HG02852 (cell line): ENCODE data around the gene RPTOR.

Source experiments
- ATAC-seq: cut with Tn5 transposase; IDR thresholded peaks from one replicate; pipeline ENCODE4 v1.9.1; 2021; ENCODE audit warnings: mild to moderate bottlenecking, moderate library complexity; ENCODE audit not compliant: unreplicated experiment

Gene RPTOR

DNA sequence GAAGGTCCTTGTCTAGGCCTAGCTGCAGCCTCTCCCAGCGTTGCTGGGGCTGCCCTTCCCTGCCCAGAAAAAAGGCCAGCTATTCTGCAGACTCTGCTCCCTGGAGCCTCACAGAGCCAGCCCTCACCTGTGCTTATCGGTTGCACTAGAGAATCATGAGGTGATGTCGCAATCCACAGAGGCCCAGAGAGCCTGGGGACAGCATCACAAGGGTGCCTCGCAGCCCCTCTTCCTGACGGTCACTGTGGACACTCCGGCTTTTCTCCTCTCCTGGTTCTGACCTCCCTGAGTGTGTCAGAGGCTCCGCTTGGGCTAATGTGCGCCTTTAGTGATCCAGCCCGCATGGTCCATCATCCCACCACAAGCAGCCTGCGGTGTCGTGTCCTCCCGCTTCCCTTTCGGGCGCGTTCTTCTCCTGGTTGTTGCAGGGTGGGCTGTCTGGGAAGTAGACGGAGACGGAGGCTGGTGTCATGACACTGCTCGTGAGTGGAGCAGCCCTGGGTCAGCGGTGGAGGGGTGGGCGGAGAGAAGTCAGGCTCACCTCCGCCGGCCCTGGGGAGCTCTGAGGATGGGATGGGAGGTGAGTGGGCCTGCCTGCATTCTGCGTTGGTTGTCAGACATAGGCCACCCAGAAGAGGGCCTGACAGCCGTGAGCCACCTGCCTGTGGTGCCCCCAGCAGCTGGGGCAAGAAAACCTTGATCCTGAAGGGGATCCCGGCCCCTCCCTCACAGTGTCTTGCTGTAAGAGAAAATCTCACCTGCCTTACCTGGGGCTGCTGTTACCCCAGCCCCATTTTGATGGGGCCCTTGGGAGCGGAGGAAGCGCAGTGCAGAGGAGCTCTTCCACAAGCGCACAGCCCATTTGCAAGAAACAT, 281.1 kb downstream of the RPTOR start:
- no peak for ATAC-seq

DNA sequence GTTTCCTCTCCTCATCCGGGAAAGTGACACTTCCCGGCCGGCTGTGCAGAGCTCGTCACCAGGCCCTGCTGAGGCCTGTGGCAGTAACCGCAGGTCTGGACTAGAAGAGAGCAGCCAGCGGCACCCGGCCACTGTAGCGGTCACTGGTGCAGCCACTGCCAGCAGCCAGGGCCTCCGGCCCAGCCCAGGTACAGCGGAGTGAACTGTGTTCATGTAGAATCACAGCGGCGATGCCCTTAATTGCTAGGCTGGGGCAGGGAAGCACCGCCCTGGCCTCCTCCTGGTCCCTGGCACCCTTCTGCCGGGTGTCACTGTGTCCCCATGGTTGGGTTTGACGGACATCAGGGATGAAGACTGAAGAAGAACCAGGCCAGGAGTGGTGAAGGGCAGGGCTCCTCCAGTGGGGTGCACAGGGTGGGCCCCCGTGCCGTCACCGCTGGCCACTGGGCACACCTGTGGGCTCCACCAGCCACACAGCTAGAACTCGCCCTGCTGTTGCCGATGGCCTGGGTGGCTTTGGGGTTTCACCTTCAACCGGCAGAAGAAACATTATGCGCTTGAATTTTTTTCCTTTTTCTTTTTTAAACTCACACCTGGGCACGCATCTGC, 281.8 kb downstream of the RPTOR start:
- no peak for ATAC-seq

DNA sequence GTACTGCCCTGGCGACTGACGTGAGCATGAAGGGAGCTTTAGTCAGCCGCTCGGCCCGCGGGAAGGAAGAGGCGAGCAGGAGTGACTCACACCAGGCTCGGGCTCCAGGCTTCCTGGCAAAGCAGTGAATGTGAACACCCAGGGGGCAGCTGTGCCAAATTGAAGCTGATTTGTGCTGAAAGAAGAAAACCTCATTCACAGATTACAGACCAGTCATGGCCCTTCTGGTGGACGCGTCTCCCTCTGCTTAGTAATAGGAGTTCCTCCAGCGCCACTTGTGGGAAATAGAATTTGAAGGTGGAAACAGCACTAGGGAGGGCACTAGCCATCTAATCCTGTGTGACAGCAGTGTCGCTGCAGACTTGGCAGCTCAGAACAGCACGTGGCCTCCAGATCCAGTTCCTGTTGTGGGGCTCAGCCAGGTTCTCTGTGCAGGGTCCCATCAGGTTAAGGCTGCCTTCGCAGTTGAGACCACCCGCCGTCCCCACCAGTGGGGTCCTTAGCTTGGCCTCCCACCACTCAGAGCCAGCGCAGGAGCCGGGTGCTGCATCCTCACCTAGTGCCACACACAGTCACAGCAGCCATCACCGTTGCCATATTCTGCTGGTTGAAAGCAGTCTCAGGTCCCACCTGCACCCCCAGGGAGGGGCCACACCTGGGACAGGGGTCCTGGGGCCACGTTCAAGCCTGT, 282.5 kb downstream of the RPTOR start:
- no peak for ATAC-seq

DNA sequence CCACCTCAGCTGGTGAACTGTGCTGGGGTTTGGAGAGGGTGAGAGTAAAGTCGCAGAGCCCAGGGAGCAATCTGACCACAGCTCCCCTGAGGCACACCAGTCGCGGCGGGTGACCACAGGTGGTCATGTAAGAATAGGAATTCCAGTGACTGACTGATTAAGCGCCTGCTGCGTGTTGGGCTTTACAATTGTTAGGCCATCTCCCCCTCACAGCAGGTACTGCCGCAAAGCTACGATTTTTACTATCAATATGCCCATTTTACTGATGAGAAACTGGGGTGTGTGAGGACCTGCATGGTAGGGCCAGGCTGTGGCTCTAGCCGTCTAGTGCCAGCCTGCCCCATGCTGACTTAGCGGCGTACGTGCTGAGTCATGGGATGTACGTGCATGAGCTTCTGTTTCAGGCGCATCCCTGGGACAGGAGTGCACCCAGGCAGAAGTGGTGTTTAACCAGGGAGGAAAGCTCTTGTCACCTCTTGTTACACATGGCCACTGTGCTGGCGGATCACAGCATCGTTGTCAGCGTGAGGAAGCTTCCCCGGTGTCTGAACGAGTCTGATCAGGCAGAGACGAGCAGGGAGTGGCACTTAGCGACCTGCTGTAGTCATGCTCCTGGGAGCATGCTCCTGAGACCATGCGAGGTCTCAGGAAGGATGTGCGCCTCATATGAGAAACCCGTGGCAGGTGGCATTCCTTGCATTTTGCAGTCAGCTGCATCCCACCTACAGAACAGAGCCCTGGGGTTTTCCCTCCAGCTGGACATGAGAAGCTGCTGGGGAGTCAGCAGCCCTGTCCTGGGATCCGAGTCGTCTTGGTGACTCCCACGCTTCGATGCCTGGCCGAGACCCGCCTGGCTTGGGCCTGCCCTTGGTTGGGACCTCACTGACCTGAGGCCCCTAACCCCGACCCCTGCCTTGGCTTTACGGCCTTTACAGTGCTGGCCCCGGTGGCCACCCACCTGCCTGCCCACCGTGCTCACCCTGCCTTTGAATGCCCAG, 283.3 kb downstream of the RPTOR start:
- ATAC-seq, result no peak

DNA sequence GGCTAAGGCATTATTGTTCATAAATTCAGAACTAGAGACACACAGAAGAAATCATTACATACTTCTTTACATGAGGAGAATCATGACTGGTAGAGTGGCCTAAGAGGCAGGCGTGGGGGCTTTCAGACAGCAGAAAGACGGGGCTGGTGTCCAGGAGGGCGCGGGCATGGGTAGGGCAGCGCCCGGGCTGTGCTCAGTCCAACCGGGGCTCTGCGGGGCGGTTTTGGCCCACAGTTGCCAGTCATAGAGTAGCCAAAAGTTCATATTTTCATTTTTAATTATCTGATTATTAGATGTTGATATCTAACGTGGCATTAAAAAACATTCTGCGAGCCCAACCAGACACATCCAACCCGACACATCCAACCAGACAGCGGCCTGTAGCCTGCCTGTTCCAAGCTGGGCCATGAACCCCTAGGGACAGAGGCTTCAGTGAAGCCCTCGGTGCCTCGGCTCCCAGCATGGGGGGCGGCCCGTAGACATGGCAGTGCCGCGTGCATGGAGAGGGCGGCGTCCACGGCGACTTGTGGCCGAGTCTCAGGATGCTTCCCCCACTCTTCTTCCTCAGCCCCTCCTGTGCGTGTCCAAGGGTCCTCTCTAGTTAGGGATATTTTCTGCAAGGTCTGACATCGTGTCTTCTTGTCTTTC, 284.7 kb downstream of the RPTOR start:
- ATAC-seq, result no peak

DNA sequence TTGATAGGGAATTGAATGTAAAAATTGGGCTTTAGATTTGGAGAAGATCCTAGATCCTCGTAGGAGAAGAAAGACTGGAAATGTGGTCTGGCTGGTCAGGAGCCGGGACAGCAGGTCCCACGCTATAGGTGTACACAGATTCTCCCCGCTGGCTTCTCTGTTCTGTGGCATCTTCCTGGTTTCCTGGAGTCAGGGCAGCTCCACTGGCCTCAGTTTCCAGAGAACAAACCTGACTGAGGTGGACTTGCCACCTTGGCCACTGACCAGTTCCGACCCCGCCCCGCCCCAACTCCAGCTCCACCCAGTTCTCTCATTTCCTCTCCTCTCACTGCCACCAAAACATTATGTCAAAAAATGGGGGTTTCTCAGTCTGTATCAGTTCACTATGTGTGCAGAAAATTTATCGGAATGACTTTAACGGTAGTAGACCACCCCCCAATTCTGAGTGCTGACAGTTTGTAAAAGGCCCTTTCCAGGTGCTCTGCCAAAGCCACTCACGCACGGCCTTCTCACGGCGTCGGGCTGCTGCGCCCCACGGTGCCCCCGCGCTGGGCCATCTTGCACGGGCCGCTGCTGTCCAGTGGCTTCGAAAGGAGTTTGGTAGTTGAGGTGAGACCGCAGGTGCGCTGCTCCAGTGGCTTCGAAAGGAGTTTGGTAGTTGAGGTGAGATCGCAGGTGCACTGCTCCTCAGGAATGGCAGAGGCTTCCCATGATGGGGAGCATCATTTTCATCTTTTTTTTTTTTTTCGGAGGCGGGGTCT, 285.6 kb downstream of the RPTOR start:
- no peak for ATAC-seq

DNA sequence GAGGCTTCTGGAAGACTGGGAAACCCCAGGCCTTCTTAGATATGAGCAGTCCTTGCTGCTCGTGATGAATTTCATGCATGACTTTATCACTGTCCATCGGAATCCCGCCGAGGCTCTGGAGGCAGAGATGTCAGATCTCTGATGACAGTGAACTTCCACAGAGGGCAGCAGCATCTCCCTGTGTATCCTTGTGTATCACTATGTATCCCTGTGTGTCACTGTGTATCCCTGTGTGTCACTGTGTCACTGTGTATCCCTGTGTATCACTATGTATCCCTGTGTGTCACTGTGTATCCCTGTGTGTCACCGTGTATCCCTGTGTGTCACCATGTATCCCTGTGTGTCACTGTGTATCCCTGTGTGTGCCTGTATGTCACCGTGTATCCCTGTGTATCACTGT, 286.9 kb downstream of the RPTOR start:
- ATAC-seq, result no peak

DNA sequence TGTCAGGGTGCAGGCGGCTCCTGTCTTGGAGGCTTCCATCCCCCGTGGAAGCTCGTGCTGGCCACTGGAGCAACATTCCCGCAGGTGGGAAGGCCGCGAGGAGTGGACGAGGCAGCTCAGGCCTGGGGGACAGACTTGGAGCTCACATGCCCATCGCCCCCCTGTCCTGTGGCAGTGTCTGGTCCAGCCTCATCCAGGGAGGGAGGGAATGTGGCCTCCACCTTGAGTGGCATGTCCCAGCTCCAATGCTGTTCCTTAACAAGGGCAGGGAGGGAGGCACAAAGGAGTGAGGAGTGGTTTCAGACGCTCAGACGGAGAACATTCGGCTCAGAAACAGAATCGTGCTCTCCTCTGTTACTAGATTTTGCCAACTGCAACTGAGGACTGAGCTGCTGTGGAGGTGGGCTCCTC, 287.6 kb downstream of the RPTOR start:
- no peak for ATAC-seq

DNA sequence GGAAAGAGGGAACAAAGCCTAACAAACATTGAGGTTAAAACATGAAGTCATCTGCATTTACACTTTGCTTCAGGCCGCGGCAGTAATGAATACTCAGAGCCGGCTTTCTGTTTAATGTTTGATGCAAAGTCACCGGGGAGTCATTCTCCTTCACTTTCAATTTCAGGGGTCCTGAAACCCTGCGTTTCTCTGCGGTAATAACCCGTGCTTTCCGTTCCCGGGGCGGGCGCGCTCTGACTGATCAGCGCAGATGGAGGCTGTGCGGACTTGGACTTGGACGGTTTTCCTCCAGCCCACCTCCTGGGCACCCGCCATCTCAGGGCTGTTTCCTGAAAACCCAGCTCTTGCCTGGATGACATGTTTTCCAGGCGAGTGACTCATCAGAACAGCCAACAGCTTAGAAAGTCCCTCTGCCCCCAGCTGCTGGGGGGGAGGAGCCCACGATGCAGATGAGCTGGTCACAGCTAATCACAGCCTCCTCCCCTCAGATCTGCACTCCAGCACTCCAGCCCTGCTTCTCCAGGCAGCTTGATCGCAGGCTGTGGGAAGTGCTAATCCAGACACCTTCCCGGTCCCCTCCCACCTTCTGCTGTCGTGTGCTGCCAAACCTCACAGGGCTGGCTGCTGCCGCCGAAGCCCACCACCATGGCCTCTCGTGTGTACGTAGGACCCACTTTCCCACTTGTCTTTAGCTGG, 288.4 kb downstream of the RPTOR start:
- ATAC-seq, result peak; percentile 80

DNA sequence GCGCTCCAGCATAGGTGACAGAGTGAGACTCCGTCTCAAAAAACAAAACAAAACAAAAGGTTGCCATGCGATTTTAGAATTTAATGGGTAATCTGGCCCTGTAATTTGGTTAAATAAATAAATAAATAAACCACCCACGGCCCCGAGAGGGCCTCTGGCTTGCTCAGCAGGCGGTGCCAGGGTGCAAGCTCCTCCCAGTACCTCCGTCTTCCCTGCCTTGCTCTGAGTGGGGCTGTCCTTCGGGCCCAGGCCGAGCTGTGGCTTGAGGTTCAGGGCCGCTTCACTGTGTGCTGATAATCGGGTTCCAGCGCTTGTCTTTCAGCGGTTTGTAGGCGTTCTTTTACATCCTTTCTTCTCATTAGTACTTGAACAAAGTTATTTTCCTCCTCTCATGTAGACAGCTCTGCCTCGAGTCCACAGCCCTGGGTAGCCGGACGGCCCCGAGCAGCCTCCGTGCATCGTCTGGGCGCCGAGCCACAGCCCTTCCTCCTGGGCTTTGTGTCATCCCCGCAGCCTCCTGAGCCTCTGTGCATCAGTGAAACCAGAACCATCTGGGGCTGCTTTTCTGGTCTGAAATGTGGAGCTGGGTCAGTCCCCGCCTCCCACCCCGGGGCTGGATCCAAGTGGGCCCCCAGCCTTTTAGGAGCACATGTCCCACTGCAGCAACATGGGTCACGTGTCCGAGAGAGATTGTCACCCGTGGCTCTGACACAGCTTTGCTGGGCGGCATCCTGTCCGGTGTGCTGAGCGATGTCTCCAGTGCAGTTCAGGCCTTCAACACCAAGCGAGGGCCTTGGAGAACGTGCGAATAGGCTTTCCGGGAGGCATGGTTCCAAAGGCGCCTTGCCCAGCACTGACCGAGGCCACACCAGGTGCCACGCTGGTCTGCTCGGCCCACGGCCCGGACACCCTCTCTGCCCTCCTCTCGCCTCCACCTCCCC, 289.6 kb downstream of the RPTOR start:
- no peak for ATAC-seq

DNA sequence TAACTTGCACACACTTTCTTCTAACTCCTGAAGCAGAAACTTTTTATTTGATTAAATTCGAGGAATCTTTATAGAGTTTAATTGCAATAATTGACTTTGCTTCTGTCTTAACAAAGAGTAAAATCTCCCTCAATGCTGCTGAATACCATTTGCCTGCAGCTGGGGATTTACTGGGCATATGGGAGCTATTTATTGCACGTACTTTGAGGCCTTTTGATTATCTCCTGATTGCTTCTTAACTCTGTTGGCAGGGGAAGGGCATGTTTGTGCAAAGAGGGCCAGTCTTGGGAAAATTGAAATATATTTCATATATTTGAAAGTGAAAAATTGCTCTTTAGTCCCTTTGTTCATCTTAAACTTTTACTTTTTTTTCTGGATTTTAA, 290.2 kb downstream of the RPTOR start:
- no peak for ATAC-seq

DNA sequence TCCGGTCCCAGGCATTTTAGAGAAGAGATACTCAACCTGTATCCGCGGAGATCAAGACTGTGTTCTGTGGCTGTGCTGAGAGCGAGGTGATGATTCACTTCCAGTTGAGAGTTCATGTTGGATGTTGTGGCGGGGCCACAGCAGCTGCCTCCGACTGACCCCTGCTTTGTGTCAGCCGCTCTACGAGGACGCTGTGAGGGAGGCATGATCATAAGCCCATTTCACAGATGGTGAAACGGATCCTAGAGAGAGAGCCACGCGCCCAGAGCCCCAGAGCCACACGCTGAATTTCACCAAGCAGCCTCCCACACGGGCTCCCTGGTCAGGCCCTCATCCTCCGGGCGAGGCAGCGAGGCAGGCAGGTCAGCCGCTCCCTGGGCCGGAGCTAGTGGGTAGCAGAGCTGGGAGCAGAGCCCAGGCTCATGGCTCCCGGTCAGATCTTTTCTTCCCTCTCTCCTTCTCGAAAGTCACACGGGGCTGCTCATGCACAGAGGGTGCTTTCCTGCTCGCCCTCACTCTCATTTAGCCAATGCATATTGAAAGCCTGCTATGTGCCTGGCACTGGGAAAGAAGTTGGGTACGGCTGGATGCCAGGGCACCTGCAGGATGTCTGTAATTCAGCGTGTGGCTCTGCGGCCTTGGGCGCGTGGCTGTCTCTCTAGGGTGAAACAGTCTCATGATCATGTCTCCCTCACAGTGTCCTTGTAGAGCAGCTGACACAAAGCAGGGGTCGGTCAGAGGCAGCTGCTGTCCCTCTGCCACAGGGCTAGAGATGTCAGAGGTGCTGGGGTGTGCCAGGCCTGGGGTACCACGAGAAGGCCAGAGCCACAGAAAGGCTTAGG, 291.4 kb downstream of the RPTOR start:
- ATAC-seq, result no peak

DNA sequence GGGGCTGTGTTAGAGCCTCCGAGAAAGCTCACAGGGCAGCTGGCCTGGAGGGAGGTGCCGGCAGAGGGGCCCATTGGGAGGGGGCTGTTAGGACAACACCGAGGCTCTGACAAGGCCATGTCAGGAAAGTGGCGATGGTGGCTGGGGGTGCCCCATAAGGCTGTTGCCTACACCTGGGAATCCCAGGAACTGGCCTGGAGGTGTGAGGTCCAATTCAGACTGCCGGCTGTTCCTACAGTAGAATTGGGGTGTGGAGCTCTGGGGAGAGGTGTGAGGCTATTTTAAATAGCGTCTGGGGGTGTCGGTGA, 292.0 kb downstream of the RPTOR start:
- ATAC-seq, result no peak

DNA sequence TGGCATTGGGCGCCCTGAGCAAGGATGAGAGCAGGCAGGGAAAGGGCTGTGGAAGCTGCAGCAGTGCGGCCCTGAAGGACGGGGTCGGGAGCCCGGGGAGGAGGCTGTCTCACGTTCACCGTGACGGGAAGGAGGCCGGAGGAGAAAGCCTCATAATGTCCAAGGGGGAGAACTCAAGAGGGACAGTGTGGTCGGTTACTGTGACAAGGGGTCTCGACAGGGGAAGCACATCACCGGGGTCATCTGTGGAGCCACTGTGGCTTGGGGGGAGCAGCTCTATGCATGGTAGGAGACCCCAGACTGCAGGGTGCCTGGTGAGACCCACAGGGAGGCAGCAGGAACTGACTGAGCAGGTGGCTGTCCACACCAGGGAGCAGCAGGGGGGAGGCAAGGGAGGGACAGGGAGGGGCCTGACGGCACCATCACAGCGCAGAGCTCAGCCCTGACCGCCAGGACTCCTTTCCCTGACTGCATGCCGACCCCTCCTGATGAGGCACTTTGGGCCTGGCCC, 292.4 kb downstream of the RPTOR start:
- ATAC-seq, result no peak

DNA sequence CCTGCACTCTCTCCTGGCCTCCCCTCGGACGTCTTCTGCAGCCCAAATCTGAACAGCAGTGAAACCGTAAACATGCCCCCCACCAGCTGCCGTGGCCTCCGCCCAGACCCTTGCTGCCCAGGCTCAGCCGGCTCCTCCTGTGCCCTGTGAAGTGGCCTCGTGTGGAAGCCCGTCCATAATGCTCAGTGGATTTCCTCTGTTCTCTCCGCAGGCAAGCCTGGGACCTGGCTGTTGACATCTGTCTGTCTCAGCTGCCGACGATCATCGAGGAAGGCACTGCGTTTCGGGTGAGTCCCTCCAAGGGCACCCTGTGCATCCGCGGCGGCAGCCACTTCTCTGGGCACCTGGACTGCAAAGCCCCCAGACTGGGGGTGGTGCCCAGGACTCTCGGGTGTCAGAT, 293.1 kb downstream of the RPTOR start:
- ATAC-seq, result no peak

DNA sequence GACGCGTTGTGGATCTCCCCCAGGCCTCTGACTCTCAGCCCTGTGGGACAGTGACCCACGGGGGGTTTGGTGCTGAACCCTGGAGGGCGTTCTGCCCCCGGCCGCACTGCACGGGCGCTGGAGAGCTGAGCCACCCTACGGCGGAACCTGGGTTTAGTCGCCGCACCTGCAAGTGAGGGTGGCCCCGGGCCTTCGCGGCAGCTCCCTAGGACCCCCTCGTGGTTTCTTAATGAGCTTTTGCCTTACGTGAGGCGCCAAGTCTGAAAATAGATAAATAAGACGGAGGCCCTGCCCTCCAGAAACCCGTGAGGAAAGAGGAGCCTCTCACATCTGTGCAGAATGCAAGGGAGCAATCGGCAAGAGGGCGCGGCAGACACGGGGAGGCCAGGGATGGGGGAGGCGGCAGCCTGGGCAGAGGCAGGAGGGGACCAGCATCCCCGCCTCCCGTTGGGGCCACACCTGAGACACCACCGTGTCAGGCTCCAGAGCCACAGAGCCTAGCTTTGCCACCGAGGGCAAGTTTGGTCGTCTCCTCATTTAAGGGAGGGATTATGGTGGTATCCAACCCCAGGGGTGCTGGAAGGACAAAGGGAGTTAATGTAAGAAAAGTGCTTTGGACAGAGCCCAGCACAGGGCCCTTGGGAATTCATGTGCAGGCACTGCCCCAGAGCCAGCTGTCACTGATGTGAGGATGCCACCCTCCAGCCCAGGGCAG, 293.8 kb downstream of the RPTOR start:
- ATAC-seq, result no peak
